H7 (cell line): ENCODE measurements around the gene ABI3BP. TPM values are rescaled to one million over a fixed set of nuclear protein-coding genes. Genes with fewer than 3 reads are reported as not detected.

ENCODE experiments used
- DNase-seq: peaks from one replicate; pipeline ENCODE4 v3.0.0; 2012
- H3K27me3 ChIP-seq: 2 replicates; pipeline ENCODE4 v1.6.0; 2011; ENCODE audit warnings: mild to moderate bottlenecking, low read length; ENCODE audit not compliant: control insufficient read depth, insufficient read depth
- H3K36me3 ChIP-seq: replicated peaks from 2 replicates; pipeline ENCODE4 v1.5.1; 2011; ENCODE audit warnings: low read length; ENCODE audit not compliant: control insufficient read depth, insufficient read depth
- H3K4me3 ChIP-seq: 2 replicates; pipeline ENCODE4 v1.5.1; 2011; ENCODE audit warnings: low read depth, mild to moderate bottlenecking, control low read depth, low read length, moderate library complexity; ENCODE audit not compliant: insufficient read depth
- total RNA-seq: library from RNA; depleted of rRNA; stranded (reverse); fragments of >200 nt; shearing (Covaris generic); gene quantifications from 2 replicates; pipeline ENCODE4 v1.2.3, GENCODE V29; 2014

Gene ABI3BP
- total RNA-seq, 1 experiment from 2014 or later: 0.03 TPM

GRCh38 chr3:100999160-100999559, 5.9 kb upstream of the ABI3BP start:
- no peak for DNase-seq
- Histone ChIP-seq H3K27me3 (no peaks in the 10 kb centered on the region), H3K36me3 (no peaks in the 10 kb centered on the region), H3K4me3 (no peak overlapping the region)

DNA sequence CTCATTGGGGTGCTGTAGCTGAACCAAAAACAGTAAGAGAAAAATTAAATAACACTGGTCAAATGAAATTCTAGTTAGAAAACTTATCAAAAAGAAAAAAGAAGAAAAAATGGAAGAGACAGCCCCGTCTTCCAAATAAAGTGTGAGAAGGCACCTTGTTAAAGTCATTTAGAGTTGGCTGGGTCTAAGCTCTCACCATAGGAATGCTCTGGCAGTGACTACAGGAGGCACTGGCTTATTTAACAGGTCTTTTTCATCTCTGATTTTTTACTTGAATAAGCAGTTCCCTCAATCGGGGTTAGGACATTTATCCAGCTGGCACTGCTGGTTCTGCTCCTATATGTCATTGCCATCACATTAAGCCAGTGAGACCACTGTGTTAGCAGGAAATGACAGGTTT, 1.6 kb upstream of the ABI3BP start:
- H3K36me3 ChIP-seq: no peaks in the 10 kb centered on the region
- H3K4me3 ChIP-seq: no peak overlapping the region
- DNase-seq: no peak
- H3K27me3 ChIP-seq: no peaks in the 10 kb centered on the region

DNA sequence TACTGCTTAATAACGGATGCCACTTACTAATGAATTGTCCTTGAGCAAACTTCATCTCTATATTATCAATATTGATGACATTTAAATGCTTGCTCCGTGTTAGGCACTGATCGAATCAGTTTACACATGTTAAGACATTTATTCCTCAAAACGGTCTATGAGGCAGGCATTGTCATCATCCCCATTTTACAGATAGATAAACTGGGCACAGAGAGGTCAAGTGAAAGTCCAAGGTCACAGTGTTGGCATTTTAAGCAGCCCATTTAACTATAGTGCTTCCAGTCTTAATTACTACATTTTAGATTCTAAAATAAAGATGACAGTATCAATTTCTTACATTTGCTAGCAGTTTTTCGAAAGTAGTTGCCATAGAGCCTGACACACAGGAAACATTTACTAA, 966 bp upstream of the ABI3BP start:
- no peak for DNase-seq
- H3K36me3 ChIP-seq: no peaks in the 10 kb centered on the region
- no peak overlapping the region for H3K4me3 ChIP-seq
- H3K27me3 ChIP-seq: no peaks in the 10 kb centered on the region

DNA sequence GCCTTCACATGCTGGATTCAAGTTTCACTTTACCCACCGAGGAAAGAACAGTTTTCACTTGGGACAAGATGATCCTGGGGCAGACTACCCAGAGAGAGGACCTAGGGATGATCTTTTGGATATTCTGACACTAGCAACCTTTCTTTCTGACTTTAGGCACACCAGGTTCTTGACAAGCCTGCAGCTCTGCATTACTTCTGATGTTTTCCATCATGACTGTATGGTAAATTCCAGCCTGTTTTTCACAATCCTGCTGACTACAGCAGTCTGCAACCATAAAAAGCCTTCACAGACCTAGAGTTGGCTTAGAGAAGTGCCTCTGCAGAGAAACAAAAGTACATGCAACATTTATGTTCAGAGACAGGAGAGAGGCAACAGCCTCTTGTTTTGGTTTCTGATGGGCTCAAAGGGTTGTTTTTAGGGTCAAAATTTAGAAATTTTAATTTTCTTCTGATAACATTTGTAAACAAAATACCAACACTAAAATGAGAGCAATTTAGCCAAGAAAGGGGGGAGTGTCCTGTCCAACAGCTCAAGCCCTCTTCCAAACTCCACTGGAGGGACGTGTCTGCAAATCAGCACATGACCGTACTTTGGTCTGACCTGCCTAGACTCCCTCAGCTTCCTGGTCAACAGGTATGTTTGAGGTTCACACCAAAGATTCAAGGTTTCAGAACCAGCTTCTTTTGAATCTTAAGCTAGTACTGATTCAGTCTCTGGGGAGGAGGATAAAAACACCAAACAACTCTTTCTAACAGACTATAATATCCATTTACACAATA, 799 bp downstream of the ABI3BP start:
- no peak for DNase-seq
- H3K27me3 ChIP-seq: no peaks in the 10 kb centered on the region
- H3K36me3 ChIP-seq: no peaks in the 10 kb centered on the region
- no peak overlapping the region for H3K4me3 ChIP-seq

- H3K36me3 ChIP-seq: no peaks in the 10 kb centered on the region
- no peak overlapping the region for H3K4me3 ChIP-seq
- no peaks in the 10 kb centered on the region for H3K27me3 ChIP-seq
- no peak for DNase-seq
Observed at GRCh38 chr3:100988080-100988479, 5.1 kb downstream of the ABI3BP start.

GRCh38 chr3:100984308-100984707, 8.9 kb downstream of the ABI3BP start:
- no peak for DNase-seq
- Histone ChIP-seq H3K4me3 (no peak overlapping the region), H3K27me3 (no peaks in the 10 kb centered on the region), H3K36me3 (no peaks in the 10 kb centered on the region)

DNA sequence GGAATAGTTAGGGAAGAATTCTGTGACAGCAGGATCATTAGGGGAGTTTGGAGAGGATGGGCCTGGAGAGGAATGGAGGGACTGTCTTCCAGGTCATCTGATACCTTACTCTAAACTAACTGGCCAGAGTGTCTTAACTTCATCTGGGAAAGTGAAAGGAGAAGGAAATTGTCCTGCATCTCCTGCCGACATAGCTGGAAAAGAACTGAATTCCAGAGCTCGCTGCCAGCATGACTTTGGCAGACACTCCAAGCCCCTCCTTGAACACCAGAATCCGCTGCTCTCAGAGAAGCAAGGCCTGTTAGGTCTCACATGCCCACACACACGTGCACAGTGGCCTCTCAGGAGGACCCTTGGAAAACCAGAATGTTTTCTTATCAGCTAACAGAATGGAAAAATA, 10.5 kb downstream of the ABI3BP start:
- no peak for DNase-seq
- H3K27me3 ChIP-seq: no peaks in the 10 kb centered on the region
- no peak overlapping the region for H3K4me3 ChIP-seq
- H3K36me3 ChIP-seq: no peaks in the 10 kb centered on the region

DNA sequence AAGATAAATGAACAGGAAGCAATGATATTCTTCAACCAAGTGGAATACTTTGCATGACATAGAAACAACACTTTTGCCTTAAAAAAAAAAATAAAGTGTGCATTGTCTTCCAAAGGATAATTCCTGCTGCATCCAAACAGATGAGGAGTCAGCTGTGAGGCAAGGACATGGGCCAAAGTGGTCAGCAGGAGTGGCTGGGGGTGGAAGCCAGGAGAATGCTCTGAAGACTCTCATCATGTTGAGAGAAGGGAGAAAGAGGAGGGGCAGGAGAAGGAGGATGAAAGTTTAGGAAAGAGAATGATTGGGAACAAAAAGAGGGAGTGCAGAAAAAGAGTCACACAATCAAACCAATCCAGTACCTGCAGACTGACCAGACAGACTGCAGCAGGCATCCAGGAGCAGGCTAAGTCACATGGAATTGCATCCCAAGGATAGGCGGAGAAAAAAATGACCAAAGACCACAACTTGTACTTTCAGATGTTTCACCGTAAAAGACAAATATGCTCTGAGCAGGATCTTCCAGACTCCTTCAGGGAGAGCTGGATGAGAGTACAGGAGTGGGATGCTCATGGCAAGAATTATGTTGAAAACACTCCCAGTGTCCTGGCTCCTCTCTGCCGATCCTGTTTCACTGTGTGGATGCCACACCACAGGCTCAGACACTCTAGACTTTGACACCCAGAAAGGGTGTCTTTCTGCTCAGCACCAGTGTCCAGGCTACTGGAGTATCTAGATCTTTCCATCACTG, 11.9 kb downstream of the ABI3BP start:
- DNase-seq: no peak
- Histone ChIP-seq H3K27me3 (no peaks in the 10 kb centered on the region), H3K36me3 (no peaks in the 10 kb centered on the region), H3K4me3 (no peak overlapping the region)

GRCh38 chr3:100978011-100978659, 15.1 kb downstream of the ABI3BP start:
- no peaks in the 10 kb centered on the region for H3K27me3 ChIP-seq
- H3K36me3 ChIP-seq: no peaks in the 10 kb centered on the region
- DNase-seq: no peak
- no peak overlapping the region for H3K4me3 ChIP-seq

GRCh38 chr3:100976611-100977010, 16.6 kb downstream of the ABI3BP start:
- Histone ChIP-seq H3K36me3 (no peaks in the 10 kb centered on the region), H3K27me3 (no peaks in the 10 kb centered on the region)
- no peak for DNase-seq

DNA sequence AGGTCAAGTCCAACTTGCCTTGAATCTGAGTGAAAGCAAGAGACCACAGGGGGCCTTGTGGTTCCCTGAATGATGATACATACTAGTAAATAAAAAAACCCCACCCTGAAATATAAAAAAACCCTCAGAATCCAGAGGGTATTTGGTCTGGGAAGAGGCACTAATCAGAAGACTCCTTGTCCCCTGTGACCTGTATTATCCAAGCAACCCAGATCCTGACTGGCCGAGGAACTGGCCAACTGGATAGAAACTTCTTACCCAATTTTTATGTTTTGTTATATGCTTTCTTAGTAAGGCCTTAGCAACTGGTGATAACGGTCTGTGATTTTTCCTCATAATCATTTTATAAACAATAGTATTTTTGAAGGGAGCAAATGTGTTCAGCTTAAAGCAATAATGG, 17.5 kb downstream of the ABI3BP start:
- no peak for DNase-seq
- Histone ChIP-seq H3K36me3 (no peaks in the 10 kb centered on the region), H3K4me3 (no peak overlapping the region), H3K27me3 (no peaks in the 10 kb centered on the region)

More at GRCh38 chr3:100976611-100977010, 16.6 kb downstream of the ABI3BP start:
- no peak overlapping the region for H3K4me3 ChIP-seq

DNA sequence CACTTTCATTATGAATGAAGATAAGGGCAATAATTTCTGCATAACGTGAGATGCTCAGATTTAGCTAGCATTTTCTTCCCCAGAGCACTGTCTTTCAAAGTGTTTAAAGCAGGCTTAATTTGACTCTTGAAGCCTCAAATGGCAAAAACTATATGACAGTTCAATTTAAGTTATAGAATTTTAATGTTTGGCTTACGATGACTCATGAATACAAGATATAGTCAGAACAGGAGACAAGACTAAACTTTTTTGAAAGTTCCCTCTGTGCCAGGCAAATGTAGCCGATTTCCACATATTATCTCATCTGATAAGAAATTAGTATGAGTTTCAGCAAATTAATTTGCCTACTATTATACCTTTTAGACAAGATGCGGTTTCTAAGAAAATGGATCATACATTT, 19.6 kb downstream of the ABI3BP start:
- no peak for DNase-seq

GRCh38 chr3:100972867-100973266, 20.4 kb downstream of the ABI3BP start:
- H3K4me3 ChIP-seq: no peak overlapping the region
- no peaks in the 10 kb centered on the region for H3K27me3 ChIP-seq
- no peaks in the 10 kb centered on the region for H3K36me3 ChIP-seq
- no peak for DNase-seq

More for the DNA sequence above, 19.6 kb downstream of the ABI3BP start:
- Histone ChIP-seq H3K27me3 (no peaks in the 10 kb centered on the region), H3K4me3 (no peak overlapping the region), H3K36me3 (no peaks in the 10 kb centered on the region)

GRCh38 chr3:100972301-100972844, 20.8 kb downstream of the ABI3BP start:
- no peak for DNase-seq
- H3K4me3 ChIP-seq: no peak overlapping the region
- H3K27me3 ChIP-seq: no peaks in the 10 kb centered on the region
- no peaks in the 10 kb centered on the region for H3K36me3 ChIP-seq

- Histone ChIP-seq H3K4me3 (no peak overlapping the region), H3K27me3 (no peaks in the 10 kb centered on the region), H3K36me3 (no peaks in the 10 kb centered on the region)
- no peak for DNase-seq
Observed at GRCh38 chr3:100971798-100972197, 21.4 kb downstream of the ABI3BP start.
